Right atrium auricular region (tissue), 2 donors: Measurements from ENCODE around the gene HSD17B14. TPM values are rescaled to one million over a fixed set of nuclear protein-coding genes. Genes with fewer than 3 reads are reported as not detected.
"Not testable (repeated sequence)": the region's sequence is repeated elsewhere in the genome, so short reads cannot be mapped to it uniquely, and the experiment has no call there.

Experiments
- DNase-seq: peaks from one replicate; pipeline ENCODE4 v3.0.0-alpha.2; 2019; ENCODE audit warnings: low spot score
- H3K27ac ChIP-seq, 2 donors: fragments of 200-600 bp; sonication (generic); 1 replicate in 1 of 2; 2 replicates in 1 of 2; pipeline ENCODE4 v1.5.1; 2016 to 2019
- H3K27me3 ChIP-seq, 2 donors: fragments of 200-600 bp; sonication (generic); one replicate each; pipeline versions ENCODE4 v1.5.1 to v1.6.0; 2017 to 2019
- H3K36me3 ChIP-seq: fragments of 200-600 bp; sonication (generic); one replicate; pipeline ENCODE4 v1.5.1; 2016
- H3K4me1 ChIP-seq, 2 donors: fragments of 200-600 bp; sonication (generic); one replicate each; pipeline versions ENCODE4 v1.5.1 to v1.6.0; 2017 to 2019
- H3K4me3 ChIP-seq, 2 donors: fragments of 200-600 bp; sonication (generic); 1 replicate in 1 of 2; 2 replicates in 1 of 2; pipeline ENCODE4 v1.5.1; 2017 to 2019; ENCODE audit warnings: mild to moderate bottlenecking in 1 of 2, moderate library complexity in 1 of 2
- H3K9me3 ChIP-seq, 2 donors: fragments of 200-600 bp; sonication (generic); one replicate each; pipeline ENCODE4 v1.5.1; 2019
- CTCF ChIP-seq, 2 donors: fragments of 200-600 bp; sonication (generic); IDR thresholded peaks; one replicate each; pipeline ENCODE4 v1.5.1; 2019; ENCODE audit warnings: antibody characterized with exemption in 2 of 2
- total RNA-seq, 2 donors: library from RNA; depleted of rRNA; stranded (reverse); fragments of >200 nt; gene quantifications; one replicate each; pipeline ENCODE4 v1.1.0, GENCODE V29; 2016

Gene HSD17B14
- total RNA-seq, 2 donors from 2014 or later = 3.7 to 6.3 TPM

- Histone ChIP-seq H3K36me3 (no peaks in the 10 kb centered on the region), H3K27ac (no peak overlapping the region), H3K9me3 (no peaks in the 10 kb centered on the region), H3K27me3 (no peaks in the 10 kb centered on the region), H3K4me3 (no peak overlapping the region), H3K4me1 (peaks cover 0 to 5% of the 10 kb centered on the region in 2 donors)
- DNase-seq = no peak
- no peak for TF ChIP-seq CTCF (IDR thresholded peaks at IDR 0.05)
Measured at GRCh38 chr19:48768994-48769713, 67.1 kb downstream of the HSD17B14 start.

GRCh38 chr19:48768171-48768753, 68.0 kb downstream of the HSD17B14 start:
- DNase-seq, H3K4me1 ChIP-seq, H3K27me3 ChIP-seq, H3K27ac ChIP-seq, H3K36me3 ChIP-seq, H3K9me3 ChIP-seq, H3K4me3 ChIP-seq: not testable (repeated sequence)

GRCh38 chr19:48765816-48766215, 70.5 kb downstream of the HSD17B14 start:
- not testable (repeated sequence) for H3K4me1 ChIP-seq, H3K27me3 ChIP-seq, DNase-seq, H3K4me3 ChIP-seq, H3K9me3 ChIP-seq, H3K36me3 ChIP-seq, H3K27ac ChIP-seq

Other genes with a start within 250 kb of the HSD17B14 start
- not detected for gene SPACA4, start 229.7 kb downstream of the HSD17B14 start, total RNA-seq
- gene FAM83E, start 221.4 kb downstream of the HSD17B14 start, total RNA-seq = not detected
- 1,000 to 10,000 TPM in 1 of 2 donors, 100 to 1,000 TPM in 1; 846 to 1,334 TPM for gene RPL18, start 217.3 kb downstream of the HSD17B14 start, total RNA-seq
- 1 to 10 TPM; 6.2 to 8.0 TPM for gene SPHK2, start 217.0 kb downstream of the HSD17B14 start, total RNA-seq
- 1 to 10 TPM; 2.8 to 5.9 TPM for gene DBP, start 199.1 kb downstream of the HSD17B14 start, total RNA-seq
- 10 to 100 TPM in 1 of 2 donors, 1 to 10 TPM in 1; 3.4 to 13.3 TPM for gene CA11, start 190.3 kb downstream of the HSD17B14 start, total RNA-seq
- under 1 TPM in 1 of 2 donors, not detected in 1; 0.16 TPM for gene NTN5, start 163.5 kb downstream of the HSD17B14 start, total RNA-seq
- gene FUT2, start 140.5 kb downstream of the HSD17B14 start, total RNA-seq = not detected
- gene MAMSTR, start 116.8 kb downstream of the HSD17B14 start, total RNA-seq = 1 to 10 TPM in 1 of 2 donors, under 1 TPM in 1; 0.70 to 2.4 TPM
- gene RASIP1, start 95.9 kb downstream of the HSD17B14 start, total RNA-seq = 10 to 100 TPM; 13.6 to 22.9 TPM
- gene IZUMO1, start 89.6 kb downstream of the HSD17B14 start, total RNA-seq = not detected
- gene FUT1, start 83.8 kb downstream of the HSD17B14 start, total RNA-seq = 1 to 10 TPM; 3.1 to 3.3 TPM
- not detected for gene FGF21, start 81.0 kb downstream of the HSD17B14 start, total RNA-seq
- gene BCAT2, start 25.5 kb downstream of the HSD17B14 start, total RNA-seq = 10 to 100 TPM; 32.3 to 37.5 TPM
- 10 to 100 TPM; 22.4 to 25.1 TPM for gene PLEKHA4, start 32.1 kb upstream of the HSD17B14 start, total RNA-seq
- 10 to 100 TPM; 55.0 to 97.6 TPM for gene PPP1R15A, start 35.9 kb upstream of the HSD17B14 start, total RNA-seq
- not detected for gene TULP2, start 62.3 kb upstream of the HSD17B14 start, total RNA-seq
- gene NUCB1, start 63.8 kb upstream of the HSD17B14 start, total RNA-seq = 100 to 1,000 TPM; 347 to 411 TPM
- not detected for gene DHDH, start 97.2 kb upstream of the HSD17B14 start, total RNA-seq
- 10 to 100 TPM; 10.7 to 21.2 TPM for gene BAX, start 118.4 kb upstream of the HSD17B14 start, total RNA-seq
- 1,000 to 10,000 TPM; 1,493 to 3,053 TPM for gene FTL, start 128.8 kb upstream of the HSD17B14 start, total RNA-seq
- 10 to 100 TPM; 72.1 to 88.1 TPM for gene GYS1, start 156.8 kb upstream of the HSD17B14 start, total RNA-seq
- gene RUVBL2, start 157.4 kb upstream of the HSD17B14 start, total RNA-seq = 10 to 100 TPM; 49.1 to 87.7 TPM
- not detected for gene LHB, start 180.6 kb upstream of the HSD17B14 start, total RNA-seq
- not detected for gene CGB3, start 187.8 kb upstream of the HSD17B14 start, total RNA-seq
- gene CGB2, start 195.4 kb upstream of the HSD17B14 start, total RNA-seq = not detected
- not detected for gene CGB1, start 200.4 kb upstream of the HSD17B14 start, total RNA-seq
- not detected for gene CGB5, start 207.4 kb upstream of the HSD17B14 start, total RNA-seq
- not detected for gene CGB8, start 212.6 kb upstream of the HSD17B14 start, total RNA-seq
- gene CGB7, start 221.3 kb upstream of the HSD17B14 start, total RNA-seq = not detected
- gene NTF4, start 228.3 kb upstream of the HSD17B14 start, total RNA-seq = not detected
- gene KCNA7, start 236.2 kb upstream of the HSD17B14 start, total RNA-seq = 1 to 10 TPM in 1 of 2 donors, under 1 TPM in 1; 0.35 to 3.2 TPM
- 10 to 100 TPM; 62.7 to 89.4 TPM for gene SNRNP70, start 249.0 kb upstream of the HSD17B14 start, total RNA-seq